ENCODE results near the gene MKX. TPM values are rescaled to one million over a fixed set of nuclear protein-coding genes. Genes with fewer than 3 reads are reported as not detected.

The MKX gene
- polyA plus RNA-seq, 4 donors = 0.25 to 0.31 (median 0.27) TPM; not detected in 1

- 3 to 8% (median 8%) methylated on average over 63 to 78 of the region's 78 CpGs for WGBS, 3 donors
- Histone ChIP-seq H3K27me3 (ENCODE audit: control insufficient read depth in 3 of 3, insufficient read depth in 3 of 3, low read length in 3 of 3) (peaks cover 25 to 74% (median 41%) of the 10 kb centered on the region in 3 donors), H3K9me3 (ENCODE audit: control insufficient read depth in 2 of 2, insufficient read depth in 1 of 2, low read depth in 1 of 2, low read length in 1 of 2) (peaks cover 0 to 3% of the 10 kb centered on the region in 2 donors), H3K27ac (ENCODE audit: low read depth in 1 of 3, low read length in 2 of 3) (no peak overlapping the region), H3K4me1 (ENCODE audit: control insufficient read depth in 3 of 3, insufficient read depth in 2 of 3, low read depth in 1 of 3, low read length in 2 of 3) (peaks cover 4 to 35% (median 6%) of the 10 kb centered on the region in 3 donors), H3K4me3 (ENCODE audit: low read depth in 1 of 3, low read length in 3 of 3) (peak overlapping the region in 2 of 3 donors; percentile 28 to 80), H3K36me3 (ENCODE audit: control insufficient read depth in 3 of 3, insufficient read depth in 2 of 3, low read depth in 1 of 3, low read length in 3 of 3) (no peaks in the 10 kb centered on the region)
- DNase-seq = peak in 1 of 2 donors; percentile 39
- FAIRE-seq = no peak
Measured at GRCh38 chr10:27744802-27745731, 552 bp downstream of the MKX start.

GRCh38 chr10:27743877-27744801 is 1.5 kb downstream of the MKX start:
- peaks cover 25 to 75% (median 41%) of the 10 kb centered on the region in 3 donors for H3K27me3 ChIP-seq (ENCODE audit: control insufficient read depth in 3 of 3, insufficient read depth in 3 of 3, low read length in 3 of 3)
- FAIRE-seq = no peak
- peaks cover 0 to 3% of the 10 kb centered on the region in 2 donors for H3K9me3 ChIP-seq (ENCODE audit: control insufficient read depth in 2 of 2, insufficient read depth in 1 of 2, low read depth in 1 of 2, low read length in 1 of 2)
- H3K27ac ChIP-seq (ENCODE audit: low read depth in 1 of 3, low read length in 2 of 3) = no peak overlapping the region
- no peaks in the 10 kb centered on the region for H3K36me3 ChIP-seq (ENCODE audit: control insufficient read depth in 3 of 3, insufficient read depth in 2 of 3, low read depth in 1 of 3, low read length in 3 of 3)
- peak; percentile 17 to 62 for DNase-seq
- H3K4me3 ChIP-seq (ENCODE audit: low read depth in 1 of 3, low read length in 3 of 3) = peak overlapping the region in 2 of 3 donors; percentile 28 to 80
- peaks cover 4 to 35% (median 6%) of the 10 kb centered on the region in 3 donors for H3K4me1 ChIP-seq (ENCODE audit: control insufficient read depth in 3 of 3, insufficient read depth in 2 of 3, low read depth in 1 of 3, low read length in 2 of 3)
- 2% methylated on average over 45 to 70 of the region's 70 CpGs for WGBS, 3 donors

GRCh38 chr10:27743012-27743876 is 2.4 kb downstream of the MKX start:
- H3K9me3 ChIP-seq (ENCODE audit: control insufficient read depth in 2 of 2, insufficient read depth in 1 of 2, low read depth in 1 of 2, low read length in 1 of 2) = peaks cover 0 to 3% of the 10 kb centered on the region in 2 donors
- no peaks in the 10 kb centered on the region for H3K36me3 ChIP-seq (ENCODE audit: control insufficient read depth in 3 of 3, insufficient read depth in 2 of 3, low read depth in 1 of 3, low read length in 3 of 3)
- peaks cover 25 to 70% (median 40%) of the 10 kb centered on the region in 3 donors for H3K27me3 ChIP-seq (ENCODE audit: control insufficient read depth in 3 of 3, insufficient read depth in 3 of 3, low read length in 3 of 3)
- peaks cover 4 to 35% (median 6%) of the 10 kb centered on the region in 3 donors for H3K4me1 ChIP-seq (ENCODE audit: control insufficient read depth in 3 of 3, insufficient read depth in 2 of 3, low read depth in 1 of 3, low read length in 2 of 3)
- 1 to 2% (median 2%) methylated on average over 53 to 75 of the region's 75 CpGs for WGBS, 3 donors
- H3K4me3 ChIP-seq (ENCODE audit: low read depth in 1 of 3, low read length in 3 of 3) = peak overlapping the region; percentile 28 to 80 (median 35)
- H3K27ac ChIP-seq (ENCODE audit: low read depth in 1 of 3, low read length in 2 of 3) = peak overlapping the region in 1 of 3 donors; percentile 45
- FAIRE-seq (no peak), DNase-seq (peak in 1 of 2 donors; percentile 61)

GRCh38 chr10:27742195-27743011 is 3.2 kb downstream of the MKX start:
- Histone ChIP-seq H3K9me3 (ENCODE audit: control insufficient read depth in 2 of 2, insufficient read depth in 1 of 2, low read depth in 1 of 2, low read length in 1 of 2) (peaks cover 0 to 3% of the 10 kb centered on the region in 2 donors), H3K27ac (ENCODE audit: low read depth in 1 of 3, low read length in 2 of 3) (peak overlapping the region in 1 of 3 donors; percentile 45), H3K27me3 (ENCODE audit: control insufficient read depth in 3 of 3, insufficient read depth in 3 of 3, low read length in 3 of 3) (peaks cover 25 to 70% (median 40%) of the 10 kb centered on the region in 3 donors), H3K4me1 (ENCODE audit: control insufficient read depth in 3 of 3, insufficient read depth in 2 of 3, low read depth in 1 of 3, low read length in 2 of 3) (peaks cover 4 to 35% (median 6%) of the 10 kb centered on the region in 3 donors), H3K4me3 (ENCODE audit: low read depth in 1 of 3, low read length in 3 of 3) (peak overlapping the region; percentile 28 to 80 (median 38)), H3K36me3 (ENCODE audit: control insufficient read depth in 3 of 3, insufficient read depth in 2 of 3, low read depth in 1 of 3, low read length in 3 of 3) (no peaks in the 10 kb centered on the region)
- DNase-seq (peak; percentile 73 to 85), FAIRE-seq (no peak)
- WGBS, 3 donors = 1 to 2% (median 1%) methylated on average over 49 to 75 of the region's 75 CpGs

- peaks cover 0 to 3% of the 10 kb centered on the region in 2 donors for H3K9me3 ChIP-seq (ENCODE audit: control insufficient read depth in 2 of 2, insufficient read depth in 1 of 2, low read depth in 1 of 2, low read length in 1 of 2)
- no peak overlapping the region for H3K27ac ChIP-seq (ENCODE audit: low read depth in 1 of 3, low read length in 2 of 3)
- FAIRE-seq (no peak), DNase-seq (peak in 1 of 2 donors; percentile 8)
- 12 to 24% (median 16%) methylated on average over 54 to 55 of the region's 55 CpGs for whole genome bisulfite sequencing, 3 donors
- H3K36me3 ChIP-seq (ENCODE audit: control insufficient read depth in 3 of 3, insufficient read depth in 2 of 3, low read depth in 1 of 3, low read length in 3 of 3) = no peaks in the 10 kb centered on the region
- peaks cover 25 to 62% (median 34%) of the 10 kb centered on the region in 3 donors for H3K27me3 ChIP-seq (ENCODE audit: control insufficient read depth in 3 of 3, insufficient read depth in 3 of 3, low read length in 3 of 3)
- H3K4me3 ChIP-seq (ENCODE audit: low read depth in 1 of 3, low read length in 3 of 3) = peak overlapping the region in 1 of 3 donors; percentile 80
- H3K4me1 ChIP-seq (ENCODE audit: control insufficient read depth in 3 of 3, insufficient read depth in 2 of 3, low read depth in 1 of 3, low read length in 2 of 3) = peaks cover 4 to 35% (median 6%) of the 10 kb centered on the region in 3 donors
Measured at GRCh38 chr10:27741173-27742091, 4.2 kb downstream of the MKX start.

GRCh38 chr10:27736396-27736795 is 9.2 kb downstream of the MKX start:
- Histone ChIP-seq H3K27me3 (ENCODE audit: control insufficient read depth in 3 of 3, insufficient read depth in 3 of 3, low read length in 3 of 3) (peaks cover 0 to 17% (median 8%) of the 10 kb centered on the region in 3 donors), H3K9me3 (ENCODE audit: control insufficient read depth in 2 of 2, insufficient read depth in 1 of 2, low read depth in 1 of 2, low read length in 1 of 2) (no peaks in the 10 kb centered on the region), H3K27ac (ENCODE audit: low read depth in 1 of 3, low read length in 2 of 3) (no peak overlapping the region), H3K4me1 (ENCODE audit: control insufficient read depth in 3 of 3, insufficient read depth in 2 of 3, low read depth in 1 of 3, low read length in 2 of 3) (no peaks in the 10 kb centered on the region), H3K4me3 (ENCODE audit: low read depth in 1 of 3, low read length in 3 of 3) (no peak overlapping the region), H3K36me3 (ENCODE audit: control insufficient read depth in 3 of 3, insufficient read depth in 2 of 3, low read depth in 1 of 3, low read length in 3 of 3) (no peaks in the 10 kb centered on the region)
- 65 to 80% (median 76%) methylated on average over 1 of the region's 1 CpG for WGBS, 3 donors
- FAIRE-seq = no peak
- no peak for DNase-seq
